Heart right ventricle (tissue), 16 donors: ENCODE results near the gene SLC8A1. TPM values are rescaled to one million over a fixed set of nuclear protein-coding genes. Genes with fewer than 3 reads are reported as not detected.

Source experiments
- ATAC-seq, 8 donors: fragments of 200-7000 bp; cut with Tn5 transposase; one replicate each; pipeline ENCODE4 v1.9.1; 2020; ENCODE audit warnings: mild to moderate bottlenecking in 8 of 8, moderate library complexity in 8 of 8, moderate number of reproducible peaks in 1 of 8
- DNase-seq, 2 donors: peaks; one replicate each; pipeline ENCODE4 v3.0.0-alpha.2; 2020
- H3K27ac ChIP-seq, 10 donors: fragments of 200-600 bp; sonication (generic) in 2 of 10; one replicate each; pipeline versions ENCODE4 v1.5.0 to v1.8.0; 2020 to 2022; ENCODE audit warnings: mild to moderate bottlenecking in 3 of 10
- H3K27me3 ChIP-seq, 7 donors: fragments of 200-600 bp; one replicate each; pipeline ENCODE4 v1.8.0; 2021 to 2022; ENCODE audit warnings: mild to moderate bottlenecking in 2 of 7
- H3K36me3 ChIP-seq, 9 donors: fragments of 200-600 bp; sonication (generic) in 1 of 9; one replicate each; pipeline versions ENCODE4 v1.5.0 to v1.8.0; 2020 to 2022; ENCODE audit warnings: mild to moderate bottlenecking in 2 of 9
- H3K4me1 ChIP-seq, 9 donors: fragments of 200-600 bp; sonication (generic) in 1 of 9; one replicate each; pipeline versions ENCODE4 v1.5.0 to v1.8.0; 2020 to 2022; ENCODE audit warnings: mild to moderate bottlenecking in 4 of 9
- H3K4me3 ChIP-seq, 10 donors: fragments of 200-600 bp; sonication (generic) in 2 of 10; one replicate each; pipeline versions ENCODE4 v1.5.0 to v1.8.0; 2020 to 2022; ENCODE audit warnings: mild to moderate bottlenecking in 7 of 10, moderate library complexity in 2 of 10
- H3K9me3 ChIP-seq, 11 donors: fragments of 200-600 bp in 10 of 11; sonication (generic) in 2 of 11; one replicate each; pipeline versions ENCODE4 v1.5.0 to v1.8.0; 2013 to 2022; ENCODE audit warnings: mild to moderate bottlenecking in 2 of 11, control low read depth in 1 of 11, moderate library complexity in 1 of 11
- WGBS, 2 donors: extraction: QIAGEN DNeasy Blood & Tissue Kit; methylation state at CpG; one replicate each; pipeline ENCODE4 v1.1.7; 2013; ENCODE audit warnings: inconsistent platforms in 1 of 2; 5-methylcytosine and 5-hydroxymethylcytosine counted together
- intact Hi-C, 10 donors: fragments of 100-400 bp; cut with DNase I; formaldehyde crosslinking; loops; one replicate each; pipeline versions ENCODE4 v1.11.1 to v1.14.2; 2022
- polyA plus RNA-seq, 2 donors: library from polyadenylated mRNA; stranded (reverse); fragments of 200-250 nt; gene quantifications; one replicate each; pipeline ENCODE4 v1.2.3, GENCODE V29; 2013
- total RNA-seq, 10 donors: library from RNA; stranded (reverse); fragmentation: NEBNext Ultra II Directional in 3 of 10; extraction: Animal tissue kit (Norgen Biotek cat#: 25700) in 3 of 10; gene quantifications; one replicate each; pipeline versions ENCODE4 v1.2.1 to v1.2.4, GENCODE V29; 2021 to 2023
- TF ChIP-seq, protein P1 (sequence below), 9 donors: fragments of 200-600 bp; sonication (generic) in 2 of 9; IDR thresholded peaks; one replicate each; pipeline versions ENCODE4 v1.5.0 to v1.8.0; 2021 to 2022; ENCODE audit warnings: antibody characterized with exemption in 9 of 9, mild to moderate bottlenecking in 5 of 9, moderate library complexity in 1 of 9
- donor health status: Arrhythmogenic right ventricular cardiomyopathy.
- donor health status: ischemic (EF 13 %, LVEDD 7.1; RV severe dilation, severe dysfunction).
- donor health status: healthy with polysubstance abuse.
- donor health status: DM: no; HTN: yes; CAD: no.
- donor health status: DM: no; HTN: no; CAD: no.
- donor health status: ischemic (EF 25% LVEDD 6.9; RV normal size, moderate dysfunction).
- donor health status: ischemic (EF 25% LVEDD 5.7; RV mildly dilated, moderate dysfunction).
- donor health status: healthy.
- donor health status: DM: yes; HTN: yes; CAD: no.
- donor health status: Ischemic cardiomyopathy.
- donor health status: ischemic (EF 35%, LVEDD 5.7; RV mildly dilated, moderate dysfunction).
- donor health status: nonischemic (EF 11% LVEDD 7.7; RV severe dilation, severe dysfunction).
- donor health status: DM: yes; HTN: yes; CAD: no.
- donor health status: PGD.
- donor health status: ischemic (EF 29% LVEDD 5.4; RV normal size, mild dysfunction).
- donor health status: nonischemic (EF 23%, LVEDD 6.1; RV moderate dilation, normal function).

Gene SLC8A1
- total and polyA plus RNA-seq, 12 donors: 11.1 to 1,497 (median 1,067) TPM

DNA sequence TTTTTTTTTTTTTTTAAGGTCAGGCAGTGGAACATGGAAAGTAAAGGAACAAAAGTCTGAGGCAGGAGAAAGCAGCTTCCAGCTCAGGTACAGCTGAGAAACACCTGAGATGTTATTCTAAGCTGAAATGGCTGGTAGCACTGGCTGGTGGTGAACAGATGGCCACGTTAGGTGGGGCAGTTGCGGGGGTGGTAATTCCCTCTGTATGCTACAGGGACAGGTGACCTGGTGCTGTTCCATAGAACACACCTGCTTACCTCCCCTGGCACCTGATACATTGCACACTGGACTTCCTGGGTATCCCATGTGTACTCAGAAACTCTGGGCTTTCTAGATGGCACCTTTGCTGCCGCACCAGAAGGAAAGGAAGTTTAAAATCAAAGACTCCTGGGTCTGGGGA, 333.3 kb downstream of the SLC8A1 start:
- intact Hi-C loops: no loop called here
- peaks cover 0 to 34% (median 16%) of the 10 kb centered on the region in 9 donors for H3K4me1 ChIP-seq
- no peak overlapping the region for H3K4me3 ChIP-seq
- peaks cover 0 to 25% (median 4%) of the 10 kb centered on the region in 9 donors for H3K36me3 ChIP-seq
- WGBS, 2 donors: 91 to 95% methylated on average over 3 of the region's 3 CpGs
- ATAC-seq: no peak
- no peaks in the 10 kb centered on the region for H3K27me3 ChIP-seq
- no peak for DNase-seq
- H3K9me3 ChIP-seq: no peaks in the 10 kb centered on the region
- no peak overlapping the region for H3K27ac ChIP-seq
- TF ChIP-seq, protein P1, sequence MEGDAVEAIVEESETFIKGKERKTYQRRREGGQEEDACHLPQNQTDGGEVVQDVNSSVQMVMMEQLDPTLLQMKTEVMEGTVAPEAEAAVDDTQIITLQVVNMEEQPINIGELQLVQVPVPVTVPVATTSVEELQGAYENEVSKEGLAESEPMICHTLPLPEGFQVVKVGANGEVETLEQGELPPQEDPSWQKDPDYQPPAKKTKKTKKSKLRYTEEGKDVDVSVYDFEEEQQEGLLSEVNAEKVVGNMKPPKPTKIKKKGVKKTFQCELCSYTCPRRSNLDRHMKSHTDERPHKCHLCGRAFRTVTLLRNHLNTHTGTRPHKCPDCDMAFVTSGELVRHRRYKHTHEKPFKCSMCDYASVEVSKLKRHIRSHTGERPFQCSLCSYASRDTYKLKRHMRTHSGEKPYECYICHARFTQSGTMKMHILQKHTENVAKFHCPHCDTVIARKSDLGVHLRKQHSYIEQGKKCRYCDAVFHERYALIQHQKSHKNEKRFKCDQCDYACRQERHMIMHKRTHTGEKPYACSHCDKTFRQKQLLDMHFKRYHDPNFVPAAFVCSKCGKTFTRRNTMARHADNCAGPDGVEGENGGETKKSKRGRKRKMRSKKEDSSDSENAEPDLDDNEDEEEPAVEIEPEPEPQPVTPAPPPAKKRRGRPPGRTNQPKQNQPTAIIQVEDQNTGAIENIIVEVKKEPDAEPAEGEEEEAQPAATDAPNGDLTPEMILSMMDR (IDR thresholded peaks at IDR 0.05): no peak

DNA sequence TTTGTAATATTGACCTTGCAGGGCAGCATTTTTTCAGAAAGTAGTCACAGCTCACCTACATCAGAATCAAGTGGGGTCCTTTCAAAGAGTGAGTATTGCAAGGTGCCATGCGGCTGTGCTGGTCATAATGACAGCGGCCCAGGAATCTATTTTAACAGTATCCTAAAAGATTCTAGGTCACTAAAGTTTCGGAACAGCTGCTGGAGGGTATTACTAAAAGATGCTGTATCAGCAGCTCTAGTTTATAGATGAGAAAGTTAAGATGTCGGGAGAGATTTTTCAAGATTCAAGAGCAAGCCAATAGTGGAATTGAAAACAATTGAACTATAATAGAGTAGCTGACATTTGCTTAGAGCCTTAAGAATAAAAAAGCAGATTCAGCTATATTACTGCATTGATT, 336.0 kb downstream of the SLC8A1 start:
- TF ChIP-seq, protein P1 (IDR thresholded peaks at IDR 0.05): no peak
- Histone ChIP-seq H3K9me3 (no peaks in the 10 kb centered on the region), H3K36me3 (peaks cover 0 to 25% (median 4%) of the 10 kb centered on the region in 9 donors), H3K27ac (no peak overlapping the region), H3K4me1 (peaks cover 0 to 24% (median 0%) of the 10 kb centered on the region in 9 donors), H3K27me3 (no peaks in the 10 kb centered on the region), H3K4me3 (no peak overlapping the region)
- no peak for ATAC-seq
- intact Hi-C loops: loop anchor here in 1 of 10 donors (2.0 kb wide), 1 partner anchor 53 kb away; no protein-coding TSS in a partner anchor
- 82 to 97% methylated on average over 4 of the region's 4 CpGs for WGBS, 2 donors
- DNase-seq: no peak

DNA sequence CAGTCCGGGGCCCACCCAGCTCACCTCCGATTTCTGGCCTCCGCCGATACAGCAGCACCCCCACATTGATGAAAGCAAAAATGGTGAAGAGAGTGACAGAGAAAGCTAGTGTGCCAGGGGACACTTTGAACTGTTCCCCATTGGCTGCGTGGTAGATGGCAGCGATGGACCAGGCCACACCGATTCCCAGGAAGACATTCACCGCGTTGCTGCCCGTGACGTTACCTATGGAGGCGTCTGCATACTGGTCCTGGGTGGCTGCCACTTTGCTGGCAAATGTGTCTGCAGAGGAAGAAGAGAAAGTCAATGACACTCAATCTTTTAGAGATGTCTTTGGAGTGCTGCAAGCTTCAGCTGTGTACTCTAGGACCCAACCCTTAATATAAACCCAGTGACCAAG, 336.5 kb downstream of the SLC8A1 start:
- Histone ChIP-seq H3K27me3 (no peaks in the 10 kb centered on the region), H3K9me3 (no peaks in the 10 kb centered on the region), H3K36me3 (peaks cover 0 to 25% (median 4%) of the 10 kb centered on the region in 9 donors), H3K4me3 (no peak overlapping the region), H3K4me1 (peaks cover 0 to 29% (median 0%) of the 10 kb centered on the region in 9 donors), H3K27ac (no peak overlapping the region)
- intact Hi-C loops: no loop called here
- 95% methylated on average over 12 of the region's 12 CpGs for WGBS, 2 donors
- TF ChIP-seq, protein P1 (IDR thresholded peaks at IDR 0.05): no peak
- ATAC-seq (peak in 1 of 8 donors; percentile 27), DNase-seq (no peak)

DNA sequence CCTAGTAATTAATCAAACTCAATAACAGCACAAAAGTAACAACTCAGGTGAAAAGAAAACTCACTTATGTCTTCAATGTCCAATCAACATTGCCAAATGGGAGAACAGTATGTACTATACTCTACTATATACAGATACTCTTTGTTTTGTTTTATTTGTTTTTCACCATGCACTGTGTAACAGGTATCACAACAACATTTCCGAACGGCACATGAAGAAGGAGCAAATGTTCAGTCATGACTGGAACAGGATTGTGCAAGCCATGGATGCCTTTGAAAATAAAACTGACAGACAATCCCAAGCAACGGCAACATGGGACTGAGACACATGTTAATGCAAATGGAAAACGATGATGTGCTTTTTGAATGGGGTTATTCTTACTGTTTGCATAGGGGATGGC, 337.9 kb downstream of the SLC8A1 start:
- intact Hi-C loops: no loop called here
- H3K4me1 ChIP-seq: peaks cover 0 to 28% (median 0%) of the 10 kb centered on the region in 9 donors
- WGBS, 2 donors: 75 to 77% methylated on average over 4 of the region's 4 CpGs
- peak in 2 of 8 donors; percentile 32 to 68 for ATAC-seq
- H3K9me3 ChIP-seq: no peaks in the 10 kb centered on the region
- no peaks in the 10 kb centered on the region for H3K27me3 ChIP-seq
- no peak overlapping the region for H3K4me3 ChIP-seq
- H3K27ac ChIP-seq: peak overlapping the region in 2 of 10 donors; percentile 29 to 35
- TF ChIP-seq, protein P1 (IDR thresholded peaks at IDR 0.05): no peak
- peaks cover 0 to 28% (median 4%) of the 10 kb centered on the region in 9 donors for H3K36me3 ChIP-seq
- DNase-seq: no peak
